Glutamatergic neuron (in vitro differentiated cells): Measurements from ENCODE around the gene RSPRY1. TPM values are rescaled to one million over a fixed set of nuclear protein-coding genes. Genes with fewer than 3 reads are reported as not detected.

Source experiments
- DNase-seq: peaks from one replicate; pipeline ENCODE4 v3.0.0; 2022
- H3K27ac Mint-ChIP-seq: one replicate; pipeline ENCODE4 v1.8.0; 2020; ENCODE audit warnings: mild to moderate bottlenecking, mixed read lengths, inconsistent platforms; ENCODE audit not compliant: unreplicated experiment
- H3K27me3 Mint-ChIP-seq: one replicate; pipeline ENCODE4 v1.8.0; 2020; ENCODE audit warnings: mild to moderate bottlenecking, moderate library complexity, mixed read lengths, inconsistent platforms; ENCODE audit not compliant: unreplicated experiment
- H3K36me3 Mint-ChIP-seq: one replicate; pipeline ENCODE4 v1.8.0; 2020; ENCODE audit warnings: mild to moderate bottlenecking, mixed read lengths, inconsistent platforms; ENCODE audit not compliant: unreplicated experiment
- H3K4me1 Mint-ChIP-seq: one replicate; pipeline ENCODE4 v1.8.0; 2020; ENCODE audit warnings: mild to moderate bottlenecking, low read depth, mixed read lengths, inconsistent platforms; ENCODE audit not compliant: unreplicated experiment
- H3K4me3 Mint-ChIP-seq: one replicate; pipeline ENCODE4 v1.8.0; 2020; ENCODE audit warnings: mild to moderate bottlenecking, mixed read lengths, inconsistent platforms; ENCODE audit not compliant: unreplicated experiment
- H3K9me3 Mint-ChIP-seq: one replicate; pipeline ENCODE4 v1.8.0; 2020; ENCODE audit warnings: mild to moderate bottlenecking, moderate library complexity, mixed read lengths, inconsistent platforms; ENCODE audit not compliant: unreplicated experiment
- CTCF ChIP-seq: fragments of 200-600 bp; sonication (generic); IDR thresholded peaks from one replicate; pipeline ENCODE4 v1.5.0; 2021; ENCODE audit not compliant: partially characterized antibody, unreplicated experiment
- total RNA-seq: library from RNA; stranded (reverse); fragmentation: NEBNext Ultra II Directional; extraction: Animal tissue kit (Norgen Biotek cat#: 25700); gene quantifications from one replicate; pipeline ENCODE4 v1.2.1, GENCODE V29; 2021; ENCODE audit not compliant: unreplicated experiment

The RSPRY1 gene
- total RNA-seq, 1 donor from 2014 or later: 70.0 TPM

GRCh38 chr16:57140931-57141668 lies 45.0 kb upstream of the RSPRY1 start:
- H3K27me3 Mint-ChIP-seq: peaks cover 5% of the 10 kb centered on the region
- TF ChIP-seq CTCF: no peak

GRCh38 chr16:57141822-57142631 lies 44.1 kb upstream of the RSPRY1 start:
- Mint-ChIP-seq H3K27ac (no peak overlapping the region), H3K27me3 (peaks cover 5% of the 10 kb centered on the region), H3K9me3 (peaks cover 5% of the 10 kb centered on the region), H3K4me3 (no peak overlapping the region), H3K36me3 (no peaks in the 10 kb centered on the region), H3K4me1 (peaks cover 6% of the 10 kb centered on the region)
- no peak for DNase-seq
- TF ChIP-seq CTCF: no peak

More at GRCh38 chr16:57140931-57141668, 45.0 kb upstream of the RSPRY1 start:
- no peak for DNase-seq
- Mint-ChIP-seq H3K27ac (no peak overlapping the region), H3K36me3 (no peaks in the 10 kb centered on the region), H3K4me3 (no peak overlapping the region), H3K4me1 (peaks cover 6% of the 10 kb centered on the region), H3K9me3 (peaks cover 5% of the 10 kb centered on the region)

- no peak for TF ChIP-seq CTCF
- H3K4me1 Mint-ChIP-seq: peaks cover 6% of the 10 kb centered on the region
- H3K9me3 Mint-ChIP-seq: peaks cover 5% of the 10 kb centered on the region
- H3K36me3 Mint-ChIP-seq: no peaks in the 10 kb centered on the region
- DNase-seq: no peak
- peaks cover 3% of the 10 kb centered on the region for H3K27me3 Mint-ChIP-seq
- no peak overlapping the region for H3K27ac Mint-ChIP-seq
- no peak overlapping the region for H3K4me3 Mint-ChIP-seq
Measured at GRCh38 chr16:57143149-57143921, 42.8 kb upstream of the RSPRY1 start.

GRCh38 chr16:57144027-57144426 lies 42.1 kb upstream of the RSPRY1 start:
- Mint-ChIP-seq H3K36me3 (no peaks in the 10 kb centered on the region), H3K4me1 (peaks cover 6% of the 10 kb centered on the region), H3K4me3 (no peak overlapping the region), H3K27ac (no peak overlapping the region), H3K27me3 (peaks cover 3% of the 10 kb centered on the region), H3K9me3 (peaks cover 3% of the 10 kb centered on the region)
- TF ChIP-seq CTCF: no peak
- DNase-seq: no peak
